ENCODE measurements around the gene ZFR2. TPM values are rescaled to one million over a fixed set of nuclear protein-coding genes. Genes with fewer than 3 reads are reported as not detected.
"Not testable (repeated sequence)": the region's sequence is repeated elsewhere in the genome, so short reads cannot be mapped to it uniquely, and the experiment has no call there.

The ZFR2 gene
- polyA plus RNA-seq, 4 donors: 1.2 to 2.8 (median 1.8) TPM

GRCh38 chr19:3775831-3776230, 93.0 kb downstream of the ZFR2 start:
- DNase-seq (ENCODE audit: low read depth in 4 of 4, low spot score in 2 of 4): no peak

- DNase-seq (ENCODE audit: low read depth in 4 of 4, low spot score in 2 of 4): no peak
Observed at GRCh38 chr19:3775374-3775711, 93.5 kb downstream of the ZFR2 start.

- DNase-seq (ENCODE audit: low read depth in 4 of 4, low spot score in 2 of 4): no peak
Observed at GRCh38 chr19:3774621-3775373, 94.0 kb downstream of the ZFR2 start.

GRCh38 chr19:3773814-3774515, 94.9 kb downstream of the ZFR2 start:
- DNase-seq (ENCODE audit: low read depth in 4 of 4, low spot score in 2 of 4): no peak

- DNase-seq (ENCODE audit: low read depth in 4 of 4, low spot score in 2 of 4): peak in 1 of 4 donors; percentile 19
Observed at GRCh38 chr19:3771906-3772455, 96.9 kb downstream of the ZFR2 start, which contains the start of gene RAX2. RAX2 (minus strand) TSS chr19:3772228; CDS start chr19:3771742, 486 bp downstream.

GRCh38 chr19:3771000-3771905, 97.6 kb downstream of the ZFR2 start:
- DNase-seq (ENCODE audit: low read depth in 4 of 4, low spot score in 2 of 4): no peak

- DNase-seq (ENCODE audit: low read depth in 4 of 4, low spot score in 2 of 4): no peak
Observed at GRCh38 chr19:3770136-3770999, 98.5 kb downstream of the ZFR2 start.

GRCh38 chr19:3769494-3769893, 99.3 kb downstream of the ZFR2 start:
- no peak for DNase-seq (ENCODE audit: low read depth in 4 of 4, low spot score in 2 of 4)

GRCh38 chr19:3768748-3769099, 100.1 kb downstream of the ZFR2 start:
- DNase-seq (ENCODE audit: low read depth in 4 of 4, low spot score in 2 of 4): no peak

GRCh38 chr19:3768015-3768747, 100.7 kb downstream of the ZFR2 start:
- no peak for DNase-seq (ENCODE audit: low read depth in 4 of 4, low spot score in 2 of 4)

- DNase-seq (ENCODE audit: low read depth in 4 of 4, low spot score in 2 of 4): no peak
Observed at GRCh38 chr19:3767050-3767449, 101.8 kb downstream of the ZFR2 start.

- no peak for DNase-seq (ENCODE audit: low read depth in 4 of 4, low spot score in 2 of 4)
Observed at GRCh38 chr19:3766520-3766919, 102.3 kb downstream of the ZFR2 start.

GRCh38 chr19:3765757-3766156, 103.1 kb downstream of the ZFR2 start:
- not testable (repeated sequence) for DNase-seq (ENCODE audit: low read depth in 4 of 4, low spot score in 2 of 4)

GRCh38 chr19:3765121-3765520, 103.7 kb downstream of the ZFR2 start:
- DNase-seq (ENCODE audit: low read depth in 4 of 4, low spot score in 2 of 4): no peak

- peak; percentile 99 to 100 (median 99) for DNase-seq (ENCODE audit: low read depth in 4 of 4, low spot score in 2 of 4)
Observed at GRCh38 chr19:3762501-3763459, 106.1 kb downstream of the ZFR2 start, which contains the start of gene MRPL54. MRPL54 (plus strand) TSS chr19:3762682; CDS start chr19:3762701, 19 bp downstream.

- no peak for DNase-seq (ENCODE audit: low read depth in 4 of 4, low spot score in 2 of 4)
Observed at GRCh38 chr19:3762130-3762473, 106.7 kb downstream of the ZFR2 start.

- DNase-seq (ENCODE audit: low read depth in 4 of 4, low spot score in 2 of 4): peak; percentile 59 to 83 (median 75)
Observed at GRCh38 chr19:3761382-3762129, 107.3 kb downstream of the ZFR2 start, which contains the start of gene APBA3. APBA3 (minus strand) TSS chr19:3761692; CDS start chr19:3760264, 1,428 bp downstream.

Data from left renal cortex interstitium (tissue), 4 donors.